GM12892 (cell line): ENCODE results near the gene ZNF165. TPM values are rescaled to one million over a fixed set of nuclear protein-coding genes. Genes with fewer than 3 reads are reported as not detected.
A peak's percentile ranks its signal among the peaks of the same experiment; 100 is the strongest.
"Not testable (repeated sequence)": the region's sequence is repeated elsewhere in the genome, so short reads cannot be mapped to it uniquely, and the experiment has no call there.

Experiments
- DNase-seq: peaks from one replicate; pipeline ENCODE4 v3.0.0; 2011; ENCODE audit not compliant: insufficient read length
- FAIRE-seq: peaks from 2 replicates; lab custom pipeline; 2011; peaks lifted over from hg19 to GRCh38; lab: Jason Lieb, UNC
- POLR2A ChIP-seq: IDR thresholded peaks from 2 replicates; pipeline ENCODE4 v1.6.1; 2011; ENCODE audit warnings: low read depth, low read length, control low read depth
- POLR2AphosphoS5 ChIP-seq: IDR thresholded peaks from 2 replicates; pipeline ENCODE4 v1.6.1; 2011; ENCODE audit warnings: low read depth, low read length, control low read depth
- TAF1 ChIP-seq: IDR thresholded peaks from 2 replicates; pipeline ENCODE4 v1.6.1; 2011; ENCODE audit warnings: low read depth, mild to moderate bottlenecking, control low read depth, low read length, borderline replicate concordance
- polyA plus RNA-seq: library from polyadenylated mRNA; unstranded; fragments of >200 nt; gene quantifications from one replicate; pipeline ENCODE4 v1.2.1, GENCODE V29; 2012; ENCODE audit warnings: missing spikeins, inconsistent platforms; ENCODE audit not compliant: missing spikeins

The ZNF165 gene
- 1.9 TPM for polyA plus RNA-seq

DNA sequence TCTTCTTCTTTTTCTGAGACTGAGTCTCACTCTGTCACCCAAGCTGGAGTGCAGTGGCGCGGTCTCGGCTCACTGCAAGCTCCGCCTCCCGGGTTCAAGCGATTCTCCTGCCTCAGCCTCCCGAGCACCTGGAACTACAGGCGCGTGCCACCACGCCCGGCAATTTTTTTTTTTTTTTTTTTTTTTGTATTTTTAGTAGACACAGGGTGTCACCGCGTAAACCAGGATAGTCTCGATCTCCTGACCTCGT is at the start of gene ZNF165:
Gene ZNF165 (plus strand): TSS at position 188 of the 250 bp plus-strand sequence. CDS start 4,913 bp downstream, outside the sequence.
- DNase-seq, FAIRE-seq: not testable (repeated sequence)

DNA sequence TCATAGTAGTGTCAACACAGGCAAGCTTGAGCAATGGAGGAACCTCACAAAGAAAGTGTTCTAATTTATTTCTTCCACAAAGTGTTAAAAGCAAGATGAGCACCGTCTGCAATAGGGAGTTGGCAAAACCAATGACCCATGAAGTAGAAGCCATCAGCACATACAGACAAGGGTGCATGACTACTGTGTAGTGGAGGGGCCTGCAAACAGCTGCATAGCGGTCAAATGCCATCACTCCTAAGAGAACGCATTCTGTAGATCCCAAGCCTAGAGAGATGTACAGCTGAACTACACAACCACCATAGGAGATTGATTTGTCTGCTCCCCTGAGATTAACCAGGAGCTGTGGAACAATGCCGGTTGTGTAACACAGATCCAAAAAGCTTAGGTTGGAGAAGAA is 26.8 kb upstream of the ZNF165 start:
- FAIRE-seq: no peak
- TF ChIP-seq POLR2AphosphoS5: no peak
- no peak for TF ChIP-seq POLR2A
- no peak for TF ChIP-seq TAF1

DNA sequence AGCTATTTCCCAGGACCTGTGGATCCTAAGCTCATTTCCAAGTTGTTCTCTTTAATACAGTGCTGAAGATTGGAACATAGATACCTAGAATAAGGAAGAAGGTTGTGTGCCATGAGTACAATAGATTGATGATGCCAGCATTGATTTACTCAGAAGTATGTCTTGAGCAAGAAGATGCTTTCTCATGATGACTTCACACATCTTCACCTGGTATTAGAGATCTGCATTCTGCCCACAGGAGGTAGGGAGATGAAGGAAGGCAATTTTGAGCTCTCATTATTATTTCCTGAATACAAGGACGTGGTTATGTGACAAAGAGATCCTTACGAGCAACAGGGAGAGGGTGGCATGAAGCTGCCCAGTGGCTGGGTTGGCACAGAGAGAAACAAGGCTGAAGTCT is 20.0 kb upstream of the ZNF165 start:
- DNase-seq (no peak), FAIRE-seq (no peak)
- TF ChIP-seq POLR2AphosphoS5 (no peak), POLR2A (no peak), TAF1 (no peak)

More for the DNA sequence above, 26.8 kb upstream of the ZNF165 start:
- DNase-seq: no peak

DNA sequence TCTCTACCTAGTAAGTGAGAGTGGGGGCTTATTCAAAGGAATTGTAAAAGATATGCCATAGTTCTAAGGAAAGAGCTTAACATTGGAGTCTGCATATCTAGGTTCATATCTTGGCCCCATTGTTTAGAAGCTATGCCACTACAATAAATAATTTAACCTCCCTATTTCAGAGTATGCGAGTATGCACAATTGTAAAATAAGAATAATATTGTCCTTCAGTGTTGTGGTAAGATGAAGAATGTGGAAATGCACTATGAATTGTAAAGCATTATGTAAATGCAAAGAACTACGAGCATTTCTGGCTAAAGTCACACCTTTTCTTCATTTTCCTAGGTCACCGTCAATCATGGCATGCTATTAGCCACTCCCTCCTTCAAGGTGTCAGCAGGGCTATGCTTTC is 16.1 kb upstream of the ZNF165 start:
- DNase-seq (no peak), FAIRE-seq (no peak)
- TF ChIP-seq POLR2A (no peak), POLR2AphosphoS5 (no peak), TAF1 (no peak)

DNA sequence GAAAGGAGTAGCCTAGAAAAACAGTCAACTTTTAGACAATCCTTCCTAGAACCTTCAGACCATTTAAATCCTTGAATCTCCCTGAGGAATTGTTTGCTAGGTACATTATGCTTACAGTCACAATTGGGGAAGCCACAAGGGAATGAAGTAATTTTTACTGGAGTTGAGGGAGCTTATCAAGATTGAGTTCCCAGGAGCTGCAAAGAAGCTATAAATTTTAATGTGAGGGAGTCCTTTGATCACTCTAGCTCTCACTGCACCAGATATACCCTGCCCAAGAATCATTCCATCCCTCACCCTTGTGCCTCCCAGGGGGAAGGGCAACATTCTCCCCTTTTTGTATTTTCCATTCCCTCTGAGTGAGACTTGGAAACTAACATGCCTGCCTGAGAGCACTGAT is 12.3 kb upstream of the ZNF165 start:
- DNase-seq (no peak), FAIRE-seq (no peak)

DNA sequence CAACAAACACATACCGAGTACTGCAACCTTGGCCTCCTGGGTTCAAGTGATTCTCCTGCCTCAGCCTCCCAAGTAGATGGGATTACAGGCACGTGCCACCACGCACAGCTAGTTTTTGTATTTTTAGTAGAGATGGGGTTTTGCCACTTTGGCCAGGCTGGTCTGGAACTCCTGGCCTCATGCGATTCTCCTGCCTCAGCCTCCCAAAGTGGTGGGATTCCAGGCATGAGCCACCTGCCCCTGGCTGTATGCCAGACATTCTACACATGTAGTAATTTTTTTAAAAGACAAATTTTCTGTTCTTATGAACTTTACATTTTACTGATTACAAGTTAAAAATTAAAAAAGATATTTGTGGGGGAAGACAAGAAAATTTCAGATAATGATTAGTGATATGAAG is 9.4 kb upstream of the ZNF165 start:
- not testable (repeated sequence) for FAIRE-seq, DNase-seq

More for the DNA sequence above, 12.3 kb upstream of the ZNF165 start:
- no peak for TF ChIP-seq POLR2A
- no peak for TF ChIP-seq TAF1
- no peak for TF ChIP-seq POLR2AphosphoS5

DNA sequence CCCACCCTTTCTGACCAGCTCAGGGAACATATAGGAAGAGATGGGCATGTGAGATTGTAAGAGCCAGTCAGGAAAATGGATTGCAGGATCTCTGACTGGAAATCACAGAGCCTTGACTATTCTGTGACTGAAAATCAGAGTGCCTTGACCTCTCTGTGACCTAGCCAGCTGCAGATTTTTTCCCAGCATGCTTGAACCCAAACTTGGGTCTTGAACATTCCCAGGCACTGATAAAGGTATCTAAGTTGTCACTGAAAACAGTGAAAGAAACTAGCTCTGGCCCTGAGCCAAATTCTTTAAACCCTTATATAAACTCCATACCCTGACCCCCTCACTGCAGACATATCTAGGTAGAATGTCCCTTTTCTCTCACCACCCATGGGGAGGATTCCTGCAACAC is 2.3 kb upstream of the ZNF165 start:
- no peak for FAIRE-seq
- no peak for TF ChIP-seq POLR2A
- no peak for TF ChIP-seq TAF1
- TF ChIP-seq POLR2AphosphoS5: no peak
- no peak for DNase-seq

DNA sequence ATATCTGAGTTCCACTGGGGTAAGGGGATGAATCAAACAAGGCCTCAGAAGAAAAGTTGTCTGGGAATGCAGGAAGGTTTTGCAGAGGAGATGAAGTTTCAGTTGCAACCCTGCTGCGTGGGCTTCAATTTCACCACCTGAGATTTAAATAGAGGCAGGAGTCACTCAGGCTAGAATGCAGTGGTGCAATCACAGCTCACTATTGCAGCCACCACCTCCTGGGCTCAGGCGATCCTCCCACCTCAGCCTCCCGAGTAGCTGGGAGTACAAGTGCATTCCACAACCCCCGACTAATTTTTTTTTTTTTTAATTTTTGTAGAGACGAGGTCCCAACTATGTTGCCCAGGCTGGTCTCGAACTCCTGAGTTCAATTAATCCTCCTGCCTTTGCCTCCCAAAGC is 1.5 kb upstream of the ZNF165 start:
- TF ChIP-seq POLR2A (no peak), TAF1 (no peak), POLR2AphosphoS5 (no peak)
- DNase-seq (no peak), FAIRE-seq (no peak)

DNA sequence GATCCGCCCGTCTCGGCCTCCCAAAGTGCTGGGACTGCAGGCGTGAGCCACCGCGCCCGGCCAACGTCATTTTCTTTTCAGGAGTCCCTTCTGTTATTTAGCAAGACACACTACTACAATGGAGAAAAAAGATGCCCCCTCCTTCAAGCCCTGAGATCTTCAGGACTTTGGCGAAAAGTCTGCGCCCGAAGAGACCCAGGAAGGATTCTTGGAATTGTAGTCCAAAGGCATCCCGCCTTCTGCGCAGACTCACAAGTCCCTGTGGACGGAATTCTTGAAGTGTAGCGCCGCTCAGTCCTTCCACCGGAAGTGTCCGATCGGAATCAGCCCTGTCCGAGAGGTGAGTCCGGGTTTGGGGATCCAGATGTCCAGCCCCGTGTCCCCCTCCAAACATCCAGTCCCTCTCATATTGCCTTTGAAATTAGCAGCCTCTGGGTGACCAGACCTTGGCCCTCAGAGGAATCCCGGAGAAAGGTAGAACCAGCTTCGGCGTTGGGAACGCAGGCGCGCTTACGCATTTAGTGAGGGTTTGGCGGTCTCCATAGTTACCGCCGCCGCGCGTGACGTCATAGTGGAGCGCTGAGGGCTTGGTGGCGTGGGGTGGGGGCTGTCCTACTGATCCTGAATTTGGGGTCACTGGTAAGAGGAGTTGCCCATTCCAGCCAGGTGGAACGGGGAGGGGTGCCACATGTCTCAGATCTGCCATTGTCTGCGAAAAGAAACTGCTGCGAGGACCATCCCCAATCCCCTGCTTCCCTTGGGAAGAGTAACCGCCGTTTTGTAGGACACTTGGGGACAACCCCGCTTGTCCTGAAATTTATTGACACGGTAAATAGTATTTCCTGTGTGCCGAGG is 490 bp downstream of the ZNF165 start:
- FAIRE-seq (peak; percentile 92), DNase-seq (peak; percentile 53)
- TF ChIP-seq POLR2AphosphoS5: no peak
- TF ChIP-seq TAF1: 0 out of 2 replicates have a peak, but pooled peaks have one; percentile 19

DNA sequence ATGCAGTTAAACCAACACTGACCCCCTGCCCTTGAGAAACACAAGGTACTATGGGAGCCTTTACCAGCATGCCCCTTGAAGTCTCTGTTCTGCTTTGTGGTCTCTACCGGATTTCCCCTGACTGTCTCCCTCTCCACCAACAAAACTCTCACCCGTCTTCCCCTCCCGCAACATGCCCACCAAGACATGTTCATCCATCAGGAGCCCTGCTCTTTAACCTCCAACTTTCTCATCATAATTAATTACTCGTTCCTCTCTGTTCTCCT is 1.1 kb downstream of the ZNF165 start:
- TF ChIP-seq POLR2AphosphoS5: no peak
- no peak for TF ChIP-seq POLR2A
- no peak for TF ChIP-seq TAF1
- FAIRE-seq (no peak), DNase-seq (peak; percentile 15)

DNA sequence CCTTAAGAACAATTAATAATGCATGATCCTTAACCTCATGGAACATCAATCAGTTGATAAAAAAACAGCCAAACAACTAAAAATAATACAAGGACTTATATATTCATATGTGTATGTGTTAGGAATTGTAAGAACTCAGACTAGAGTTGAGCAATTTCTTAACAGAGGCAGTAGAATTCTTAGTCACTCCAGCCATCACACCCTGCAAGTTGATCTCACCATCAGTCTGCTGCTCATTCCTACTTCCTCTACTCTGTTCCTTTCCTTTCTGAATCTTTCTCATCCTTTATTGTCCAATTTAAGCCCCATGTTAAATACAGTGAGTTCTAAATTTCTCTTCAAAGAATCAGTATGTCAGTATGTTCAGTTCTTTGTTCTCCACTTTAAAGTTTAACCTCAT is 2.6 kb downstream of the ZNF165 start:
- no peak for FAIRE-seq
- no peak for DNase-seq
- no peak for TF ChIP-seq POLR2A
- TF ChIP-seq POLR2AphosphoS5: no peak
- TF ChIP-seq TAF1: no peak

DNA sequence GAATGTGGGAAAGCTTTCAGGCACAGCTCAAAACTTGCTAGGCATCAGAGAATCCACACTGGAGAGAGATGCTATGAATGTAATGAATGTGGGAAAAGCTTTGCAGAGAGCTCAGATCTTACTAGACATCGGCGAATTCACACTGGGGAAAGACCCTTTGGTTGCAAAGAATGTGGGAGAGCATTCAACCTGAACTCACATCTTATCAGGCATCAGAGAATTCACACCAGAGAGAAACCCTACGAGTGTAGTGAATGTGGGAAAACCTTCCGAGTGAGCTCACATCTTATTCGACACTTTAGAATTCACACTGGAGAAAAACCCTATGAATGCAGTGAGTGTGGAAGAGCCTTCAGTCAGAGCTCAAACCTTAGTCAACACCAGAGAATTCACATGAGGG is 8.7 kb downstream of the ZNF165 start:
- FAIRE-seq: no peak
- TF ChIP-seq POLR2AphosphoS5 (no peak), POLR2A (no peak), TAF1 (no peak)
- DNase-seq: no peak

DNA sequence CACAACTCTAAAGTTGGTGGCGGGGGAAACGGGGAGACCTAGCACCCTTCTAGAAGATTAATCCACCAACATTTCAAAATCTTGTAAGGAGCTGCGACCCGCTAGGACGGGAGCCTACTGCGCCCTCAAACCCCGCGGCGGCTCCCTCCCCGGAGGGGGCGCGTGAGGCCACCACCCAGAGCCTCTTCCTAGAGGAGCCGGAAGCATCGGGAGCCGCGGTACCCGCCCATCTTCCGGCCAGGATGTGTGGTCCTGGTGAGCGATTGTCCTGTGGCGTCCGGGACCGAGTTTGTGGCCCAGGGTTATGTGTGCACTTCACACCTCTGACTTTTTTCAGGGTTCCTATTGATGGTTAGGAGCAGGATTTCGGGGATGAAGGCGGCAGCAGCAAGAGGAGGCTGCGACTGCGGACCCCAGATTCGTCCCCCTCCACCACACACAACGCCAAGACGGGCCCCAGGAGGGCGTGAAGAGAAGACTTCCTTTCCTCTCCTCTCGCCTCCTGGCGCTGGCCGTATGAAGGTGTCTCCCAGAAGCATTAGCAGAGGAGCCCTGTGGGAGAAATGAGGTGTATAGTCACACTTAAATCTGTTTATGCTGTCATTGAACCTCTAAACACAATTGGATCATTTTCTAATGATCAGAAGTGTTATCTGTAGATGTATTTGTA is 10.7 kb downstream of the ZNF165 start:
- TF ChIP-seq POLR2AphosphoS5: no peak
- no peak for TF ChIP-seq POLR2A
- no peak for TF ChIP-seq TAF1
- no peak for DNase-seq
- FAIRE-seq: no peak

DNA sequence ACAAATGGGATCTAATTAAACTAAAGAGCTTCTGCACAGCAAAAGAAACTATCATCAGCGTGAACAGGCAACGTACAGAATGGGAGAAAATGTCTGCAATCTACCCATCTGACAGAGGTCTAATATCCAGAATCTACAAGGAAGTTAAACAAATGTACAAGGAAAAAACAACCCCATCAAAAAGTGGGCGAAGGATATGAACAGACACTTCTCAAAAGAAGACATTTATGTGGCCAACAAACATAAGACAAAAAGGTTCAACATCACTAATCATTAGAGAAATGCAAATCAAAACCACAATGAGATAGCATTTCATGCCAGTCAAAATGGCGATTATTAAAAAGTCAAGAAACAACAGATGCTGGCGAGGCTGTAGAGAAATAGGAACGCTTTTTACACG is 21.9 kb downstream of the ZNF165 start:
- not testable (repeated sequence) for FAIRE-seq, DNase-seq

DNA sequence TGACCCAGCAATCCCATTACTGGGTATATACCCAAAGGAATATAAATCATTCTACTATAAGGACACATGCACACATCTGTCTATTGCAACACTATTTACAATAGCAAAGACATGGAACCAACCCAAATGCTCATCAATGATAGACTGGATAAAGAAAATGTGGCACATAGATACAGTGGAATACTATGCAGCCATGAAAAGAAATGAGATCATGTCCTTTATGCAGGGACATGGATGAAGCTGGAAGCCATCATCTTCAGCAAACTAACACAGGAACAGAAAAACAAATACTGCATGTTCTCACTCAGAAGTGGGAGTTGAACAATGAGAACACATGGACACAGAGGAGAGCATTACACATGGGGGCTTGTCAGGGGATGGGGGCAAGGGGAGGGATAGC is 22.3 kb downstream of the ZNF165 start:
- not testable (repeated sequence) for FAIRE-seq, DNase-seq
